Large intestine (tissue), 3 donors: ENCODE measurements around the gene CHRNB1. TPM values are rescaled to one million over a fixed set of nuclear protein-coding genes. Genes with fewer than 3 reads are reported as not detected.

Experiments
- DNase-seq, 2 donors: peaks; one replicate each; pipeline versions ENCODE4 v3.0.0 to v3.0.0-alpha.2; 2013
- H3K27ac ChIP-seq: one replicate; pipeline ENCODE4 v1.5.1; 2013; ENCODE audit warnings: low read length
- H3K27me3 ChIP-seq: 2 replicates; pipeline ENCODE4 v1.6.1; 2013; ENCODE audit warnings: low read length; ENCODE audit not compliant: control insufficient read depth, insufficient read depth
- H3K36me3 ChIP-seq: 2 replicates; pipeline ENCODE4 v1.6.1; 2013; ENCODE audit warnings: low read length; ENCODE audit not compliant: control insufficient read depth, insufficient read depth
- H3K4me1 ChIP-seq: one replicate; pipeline ENCODE4 v1.6.1; 2013; ENCODE audit warnings: low read length; ENCODE audit not compliant: control insufficient read depth, insufficient read depth
- H3K4me3 ChIP-seq: one replicate; pipeline ENCODE4 v1.5.1; 2013; ENCODE audit warnings: low read length
- H3K9me3 ChIP-seq: one replicate; pipeline ENCODE4 v1.6.1; 2013; ENCODE audit warnings: mild to moderate bottlenecking, low read depth, low read length, moderate library complexity; ENCODE audit not compliant: control insufficient read depth
- WGBS: methylation state at CpG from one replicate; pipeline ENCODE4 v1.1.5; 2013; ENCODE audit warnings: low lambda C conversion rate; ENCODE audit not compliant: insufficient coverage; 5-methylcytosine and 5-hydroxymethylcytosine counted together
- polyA plus RNA-seq: library from polyadenylated mRNA; unstranded; fragments of 120-200 nt; gene quantifications from one replicate; pipeline ENCODE4 v1.2.1, GENCODE V29; 2013

Gene CHRNB1
- polyA plus RNA-seq, 1 donor, result 7.4 TPM

- H3K27ac ChIP-seq, result no peak overlapping the region
- WGBS, result no CpG with 5 or more reads among the region's 29 CpGs
- no peak overlapping the region for H3K4me3 ChIP-seq
- no peaks in the 10 kb centered on the region for H3K36me3 ChIP-seq
- H3K27me3 ChIP-seq, result no peaks in the 10 kb centered on the region
- no peaks in the 10 kb centered on the region for H3K9me3 ChIP-seq
- no peak for DNase-seq
- H3K4me1 ChIP-seq, result no peaks in the 10 kb centered on the region
Observed at GRCh38 chr17:7426896-7427489, 17.9 kb upstream of the CHRNB1 start.

DNA sequence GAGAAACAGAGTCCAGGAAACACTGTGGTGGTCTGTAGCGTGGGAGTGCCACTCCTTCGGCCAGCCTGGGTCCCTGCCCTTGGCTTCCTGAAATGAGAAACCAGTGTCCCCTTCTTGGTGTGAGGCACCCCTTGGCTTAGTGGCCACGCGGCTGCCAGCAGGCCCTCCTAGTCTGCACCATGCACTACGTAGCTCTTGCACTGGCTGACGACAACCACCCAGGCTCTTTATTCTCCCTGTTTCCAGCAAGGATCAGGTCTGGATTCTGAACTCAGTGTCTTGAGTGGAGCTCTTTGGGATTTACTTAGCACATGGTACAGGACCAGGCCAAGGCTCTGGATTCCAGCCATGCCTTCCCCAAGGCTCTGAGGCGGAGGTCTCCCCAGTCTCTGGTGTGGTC lies 17.3 kb upstream of the CHRNB1 start:
- no peaks in the 10 kb centered on the region for H3K27me3 ChIP-seq
- H3K27ac ChIP-seq, result no peak overlapping the region
- H3K4me3 ChIP-seq, result no peak overlapping the region
- no CpG with 5 or more reads among the region's 7 CpGs for WGBS
- H3K4me1 ChIP-seq, result no peaks in the 10 kb centered on the region
- no peaks in the 10 kb centered on the region for H3K36me3 ChIP-seq
- no peaks in the 10 kb centered on the region for H3K9me3 ChIP-seq
- no peak for DNase-seq

- no CpG with 5 or more reads among the region's 5 CpGs for WGBS
Observed at GRCh38 chr17:7428557-7428956, 16.3 kb upstream of the CHRNB1 start, which contains the start of gene SPEM3. Gene SPEM3 (plus strand): TSS chr17:7428857. CDS start chr17:7428903, 46 bp downstream.

GRCh38 chr17:7429722-7430121 lies 15.1 kb upstream of the CHRNB1 start:
- no peak overlapping the region for H3K4me3 ChIP-seq
- H3K27me3 ChIP-seq, result no peaks in the 10 kb centered on the region
- H3K36me3 ChIP-seq, result no peaks in the 10 kb centered on the region
- H3K4me1 ChIP-seq, result no peaks in the 10 kb centered on the region
- no peaks in the 10 kb centered on the region for H3K9me3 ChIP-seq
- H3K27ac ChIP-seq, result no peak overlapping the region
- WGBS, result no CpG with 5 or more reads among the region's 10 CpGs
- DNase-seq, result no peak

More at GRCh38 chr17:7428557-7428956, 16.3 kb upstream of the CHRNB1 start, which contains the start of gene SPEM3:
- Histone ChIP-seq H3K9me3 (no peaks in the 10 kb centered on the region), H3K27me3 (no peaks in the 10 kb centered on the region), H3K27ac (no peak within 1 kb of the TSS), H3K4me1 (no peaks in the 10 kb centered on the region), H3K36me3 (no peaks in the 10 kb centered on the region), H3K4me3 (no peak within 1 kb of the TSS)
- no peak for DNase-seq

GRCh38 chr17:7431231-7431630 lies 13.6 kb upstream of the CHRNB1 start:
- WGBS, result 40% methylated on average over 1 of the region's 1 CpG

DNA sequence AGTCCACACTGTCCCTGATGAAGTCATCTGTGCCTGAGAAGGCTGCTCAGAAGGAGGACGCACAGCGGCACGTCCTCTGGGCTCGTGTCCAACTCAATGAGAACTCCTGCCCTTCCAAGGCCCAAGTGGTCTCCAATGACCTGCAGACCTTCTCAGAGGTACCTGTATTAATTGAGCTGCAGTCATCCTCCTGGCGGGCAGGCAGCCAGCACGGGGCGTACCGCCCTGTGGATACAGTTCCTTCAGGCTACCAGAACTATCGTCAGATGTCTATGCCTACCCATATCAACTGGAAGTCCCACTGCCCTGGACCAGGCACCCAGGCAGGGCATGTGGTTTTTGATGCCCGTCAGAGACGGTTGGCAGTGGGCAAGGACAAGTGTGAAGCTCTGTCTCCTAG lies 12.6 kb upstream of the CHRNB1 start:
- Histone ChIP-seq H3K4me3 (no peak overlapping the region), H3K9me3 (no peaks in the 10 kb centered on the region), H3K27me3 (peaks cover 11% of the 10 kb centered on the region), H3K4me1 (peaks cover 10% of the 10 kb centered on the region), H3K27ac (no peak overlapping the region), H3K36me3 (no peaks in the 10 kb centered on the region)
- no CpG with 5 or more reads among the region's 11 CpGs for WGBS
- no peak for DNase-seq

More at GRCh38 chr17:7431231-7431630, 13.6 kb upstream of the CHRNB1 start:
- no peak for DNase-seq
- peaks cover 7% of the 10 kb centered on the region for H3K27me3 ChIP-seq
- no peak overlapping the region for H3K4me3 ChIP-seq
- no peaks in the 10 kb centered on the region for H3K36me3 ChIP-seq
- H3K9me3 ChIP-seq, result no peaks in the 10 kb centered on the region
- H3K4me1 ChIP-seq, result peaks cover 3% of the 10 kb centered on the region
- H3K27ac ChIP-seq, result no peak overlapping the region

- peak overlapping the region; percentile 40 for H3K4me3 ChIP-seq
- no CpG with 5 or more reads among the region's 49 CpGs for WGBS
- peak; percentile 30 to 77 for DNase-seq
- H3K27me3 ChIP-seq, result peaks cover 45% of the 10 kb centered on the region
- H3K9me3 ChIP-seq, result no peaks in the 10 kb centered on the region
- H3K27ac ChIP-seq, result peak overlapping the region; percentile 45
- no peaks in the 10 kb centered on the region for H3K36me3 ChIP-seq
- H3K4me1 ChIP-seq, result peaks cover 29% of the 10 kb centered on the region
Observed at GRCh38 chr17:7435676-7436555, 8.9 kb upstream of the CHRNB1 start.

DNA sequence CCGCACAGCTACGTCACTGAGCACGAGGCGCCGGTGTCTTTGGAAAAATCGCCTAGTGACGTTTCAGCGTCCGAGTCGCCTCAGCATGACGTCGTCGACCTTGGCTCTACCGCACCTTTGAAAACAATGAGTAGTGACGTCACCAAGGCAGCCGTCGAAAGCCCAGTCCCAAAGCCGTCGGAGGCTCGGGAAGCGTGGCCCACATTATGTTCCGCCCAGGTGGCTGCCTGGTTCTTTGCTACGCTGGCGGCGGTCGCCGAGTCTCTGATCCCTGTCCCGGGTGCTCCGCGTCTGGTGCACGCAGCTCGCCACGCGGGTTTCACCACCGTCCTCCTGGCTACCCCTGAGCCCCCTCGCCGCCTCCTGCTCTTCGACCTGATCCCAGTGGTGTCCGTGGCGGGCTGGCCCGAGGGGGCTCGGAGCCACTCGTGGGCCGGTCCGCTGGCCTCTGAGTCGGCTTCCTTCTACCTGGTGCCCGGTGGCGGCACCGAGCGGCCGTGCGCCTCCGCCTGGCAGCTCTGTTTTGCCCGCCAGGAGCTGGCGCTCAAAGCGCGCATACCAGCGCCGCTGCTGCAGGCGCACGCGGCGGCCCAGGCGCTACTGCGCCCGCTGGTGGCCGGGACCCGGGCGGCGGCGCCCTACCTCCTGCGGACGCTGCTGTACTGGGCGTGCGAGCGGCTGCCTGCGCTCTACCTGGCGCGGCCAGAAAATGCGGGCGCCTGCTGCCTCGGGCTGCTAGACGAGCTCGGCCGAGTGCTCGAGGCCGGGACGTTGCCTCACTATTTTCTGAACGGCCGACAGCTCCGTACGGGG lies 8.1 kb upstream of the CHRNB1 start:
- peak; percentile 89 to 91 for DNase-seq
- H3K27me3 ChIP-seq, result peaks cover 54% of the 10 kb centered on the region
- H3K36me3 ChIP-seq, result no peaks in the 10 kb centered on the region
- peaks cover 29% of the 10 kb centered on the region for H3K4me1 ChIP-seq
- H3K27ac ChIP-seq, result peak overlapping the region; percentile 45
- no CpG with 5 or more reads among the region's 92 CpGs for WGBS
- peak overlapping the region; percentile 40 for H3K4me3 ChIP-seq
- H3K9me3 ChIP-seq, result no peaks in the 10 kb centered on the region

GRCh38 chr17:7437369-7437863 lies 7.4 kb upstream of the CHRNB1 start:
- Histone ChIP-seq H3K9me3 (no peaks in the 10 kb centered on the region), H3K36me3 (no peaks in the 10 kb centered on the region), H3K4me1 (peaks cover 29% of the 10 kb centered on the region), H3K4me3 (peak overlapping the region; percentile 33), H3K27me3 (peaks cover 60% of the 10 kb centered on the region), H3K27ac (no peak overlapping the region)
- no CpG with 5 or more reads among the region's 31 CpGs for WGBS
- DNase-seq, result no peak
